SIG-M5 treated with dmso at 0.1 percent for 504 hours (cell line): ENCODE data around the gene SNAP91.

ENCODE experiments used
- DNase-seq: peaks from one replicate; lab custom pipeline; 2025; ENCODE audit not compliant: unreplicated experiment; lab: John Stamatoyannopoulos, UW

Gene SNAP91

DNA sequence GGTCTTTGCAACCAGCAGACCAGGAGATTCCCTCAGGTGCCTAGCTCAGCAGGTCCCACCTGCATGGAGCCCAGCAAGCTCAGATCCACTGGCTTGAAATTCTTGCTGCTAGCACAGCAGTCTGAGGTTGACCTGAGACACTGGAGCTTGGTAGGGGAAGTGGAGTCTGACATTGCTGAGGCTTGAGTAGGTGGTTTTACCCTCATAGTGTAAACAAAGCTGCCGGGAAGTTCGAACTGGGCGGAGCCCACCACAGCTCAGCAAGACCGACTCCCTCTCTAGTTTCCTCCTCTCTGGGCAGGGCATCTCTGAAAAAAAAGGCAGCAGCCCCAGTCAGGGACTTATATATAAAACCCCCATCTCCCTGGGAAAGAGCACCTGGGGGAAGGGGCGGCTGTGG is 162.3 kb downstream of the SNAP91 start:
- DNase-seq, result no peak

DNA sequence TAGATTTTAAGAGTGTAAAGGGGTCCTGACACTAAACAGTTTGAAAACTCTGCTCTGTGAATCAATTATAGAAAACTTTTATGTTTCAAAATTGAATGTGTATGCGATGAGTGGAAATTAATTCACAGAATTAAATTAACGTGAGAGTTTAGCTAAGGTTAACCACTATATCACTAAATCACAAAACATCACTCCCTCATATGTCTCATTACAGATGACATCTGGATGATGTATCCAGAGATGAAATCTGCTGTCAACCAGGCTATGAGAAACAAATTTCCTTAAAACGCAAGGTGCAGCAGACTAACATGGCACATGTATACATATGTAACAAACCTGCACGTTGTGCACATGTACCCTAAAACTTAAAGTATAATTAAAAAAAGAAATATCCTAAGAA is 169.2 kb downstream of the SNAP91 start:
- no peak for DNase-seq

DNA sequence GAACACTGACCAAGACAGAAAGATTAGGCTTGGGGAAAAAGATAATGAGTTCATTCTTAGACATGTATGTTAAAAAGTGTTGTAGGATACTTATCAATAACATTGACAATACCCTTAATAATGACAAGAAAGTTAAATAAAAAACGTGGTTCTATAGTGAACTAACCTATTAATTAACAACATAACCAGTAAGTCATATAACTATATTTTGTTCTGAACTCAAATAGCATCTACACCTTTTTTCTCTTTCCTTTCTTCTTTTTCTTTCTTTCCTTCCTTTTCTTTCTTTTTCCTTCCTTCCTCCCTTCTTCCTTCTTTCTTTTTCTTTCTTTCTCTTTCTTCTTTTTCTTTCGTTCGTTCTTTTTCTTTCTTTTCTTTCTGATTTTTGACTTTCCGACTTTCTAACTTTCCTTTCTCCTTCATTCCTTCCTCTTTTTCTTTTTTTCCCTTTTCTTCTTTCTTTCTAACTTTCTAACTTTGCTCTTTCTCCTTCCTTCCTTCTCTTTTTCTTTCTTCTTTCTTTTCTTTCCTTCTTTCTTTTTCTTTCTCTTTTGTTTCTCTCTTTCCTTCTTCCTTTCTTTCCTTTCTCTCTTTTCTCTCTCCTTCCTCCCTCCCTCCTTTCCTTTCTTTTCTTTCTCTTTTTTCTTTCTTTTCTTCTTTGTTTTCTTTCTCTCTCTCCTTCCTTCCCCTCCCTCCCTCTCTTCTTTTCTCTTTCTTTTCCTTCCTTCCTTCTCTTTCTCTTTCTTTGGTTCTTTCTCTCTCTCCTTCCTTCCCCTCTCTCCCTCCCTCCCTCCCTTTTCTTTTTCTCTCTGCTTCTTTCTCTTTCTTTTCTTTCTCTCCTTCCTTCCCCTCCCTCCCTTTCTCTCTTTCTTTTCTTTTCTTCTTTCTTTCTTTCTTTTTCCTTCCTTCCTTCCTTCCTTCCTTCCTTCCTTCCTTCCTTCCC is 172.0 kb downstream of the SNAP91 start:
- no peak for DNase-seq

DNA sequence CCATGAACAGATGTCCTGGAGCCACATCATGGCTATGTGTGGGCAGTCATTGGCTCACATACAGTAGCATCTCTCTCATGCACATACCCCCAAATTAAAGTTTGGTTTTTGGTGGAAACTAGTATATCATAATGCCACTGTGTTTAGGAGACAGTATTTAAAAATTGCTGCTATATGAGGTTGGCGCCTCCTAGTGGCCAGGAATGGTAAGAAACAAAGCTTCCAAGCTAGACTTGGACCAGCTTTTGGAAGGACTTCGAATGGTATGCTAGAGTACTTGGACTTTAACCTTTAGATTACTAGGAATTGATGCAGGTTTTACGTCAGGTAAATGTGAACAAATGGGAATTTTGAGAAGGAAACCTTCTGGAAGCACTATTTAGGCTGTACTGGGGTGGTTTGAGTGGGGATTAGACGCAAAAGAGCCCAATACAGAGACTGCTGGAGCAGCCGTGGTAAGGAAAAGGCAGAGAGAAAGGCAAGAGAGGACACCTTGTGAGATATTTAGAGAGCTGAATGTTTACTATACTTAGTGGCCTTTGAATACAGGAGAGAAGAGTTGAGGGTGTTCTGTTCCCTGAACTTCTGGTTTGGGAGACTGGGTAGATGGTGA is 172.8 kb downstream of the SNAP91 start:
- peak; percentile 10 for DNase-seq

DNA sequence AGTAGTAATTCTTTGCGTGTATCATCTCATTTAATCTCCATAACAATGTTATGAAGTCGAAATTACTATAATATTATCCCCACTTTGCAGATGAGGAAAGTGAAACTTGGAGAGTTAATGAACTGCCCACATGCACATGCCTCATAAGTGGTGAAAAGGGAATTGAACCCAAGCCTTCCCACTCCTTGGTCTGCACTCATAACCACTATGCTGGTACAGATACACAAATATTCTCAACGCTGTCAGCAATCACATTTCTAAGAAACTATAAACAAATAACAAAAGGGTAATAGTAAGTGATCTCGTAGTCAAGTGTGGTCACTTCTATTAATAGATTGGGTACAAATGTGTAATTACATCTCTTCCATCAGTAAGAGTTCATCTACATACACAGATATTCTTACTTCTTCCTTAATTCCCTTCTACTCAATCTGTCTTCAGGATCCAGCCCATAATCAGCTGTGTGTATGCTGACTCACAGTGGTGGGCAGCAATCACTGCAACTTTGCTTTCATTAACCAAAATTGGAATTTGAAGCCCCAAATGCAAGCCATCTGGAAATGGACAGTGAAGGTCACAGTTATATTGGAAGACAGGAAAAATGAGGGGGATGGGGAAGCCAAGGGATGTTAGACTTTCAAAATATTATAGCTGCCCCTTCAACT is 190.0 kb downstream of the SNAP91 start:
- DNase-seq, result no peak

DNA sequence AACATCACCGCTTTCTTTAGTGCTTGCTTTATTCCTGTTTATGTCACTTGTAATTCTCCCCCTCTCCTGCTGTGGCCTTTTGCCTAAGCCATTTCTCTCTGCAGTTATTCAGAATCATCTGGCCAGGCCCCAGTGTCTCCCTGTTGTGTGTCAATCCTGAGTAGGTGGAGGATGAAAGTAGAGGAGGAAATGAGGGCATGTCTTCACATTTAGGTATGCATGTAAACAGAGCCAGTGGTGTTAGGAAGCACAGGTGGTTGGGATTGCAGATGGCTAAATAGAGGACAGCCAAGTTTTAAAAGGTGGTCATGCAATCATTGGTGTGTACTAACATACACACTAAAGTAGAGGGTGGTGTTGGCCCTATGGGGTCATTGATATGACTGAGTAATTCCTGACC is 191.4 kb downstream of the SNAP91 start:
- no peak for DNase-seq

DNA sequence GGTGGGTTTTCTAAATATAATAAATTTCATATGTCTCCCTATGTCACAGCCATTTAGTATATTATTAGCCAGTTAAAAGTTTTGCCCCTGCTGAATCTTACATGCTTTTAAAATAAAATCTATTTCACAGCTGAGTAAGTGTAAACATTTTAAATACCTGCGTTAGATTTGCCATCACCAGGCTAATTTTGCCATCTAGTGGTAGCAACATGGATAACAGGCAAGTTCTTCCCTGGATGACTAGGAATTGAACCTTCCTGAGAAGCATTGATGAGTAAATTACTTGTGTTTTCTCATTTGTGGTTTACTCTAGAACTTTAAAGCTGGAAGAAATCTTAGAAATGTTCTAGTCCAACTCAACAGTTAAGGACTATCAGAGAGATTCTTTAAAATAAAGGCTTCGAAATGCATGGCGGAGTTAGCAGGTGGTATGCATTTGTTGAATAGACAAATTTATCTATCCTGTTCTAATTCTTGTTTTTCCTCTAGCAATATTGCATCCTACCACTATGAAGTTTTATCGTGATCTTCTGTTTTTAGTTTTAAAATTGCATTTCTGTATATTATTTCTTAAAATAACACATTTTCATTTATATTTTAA is 193.9 kb downstream of the SNAP91 start:
- DNase-seq, result peak; percentile 47

DNA sequence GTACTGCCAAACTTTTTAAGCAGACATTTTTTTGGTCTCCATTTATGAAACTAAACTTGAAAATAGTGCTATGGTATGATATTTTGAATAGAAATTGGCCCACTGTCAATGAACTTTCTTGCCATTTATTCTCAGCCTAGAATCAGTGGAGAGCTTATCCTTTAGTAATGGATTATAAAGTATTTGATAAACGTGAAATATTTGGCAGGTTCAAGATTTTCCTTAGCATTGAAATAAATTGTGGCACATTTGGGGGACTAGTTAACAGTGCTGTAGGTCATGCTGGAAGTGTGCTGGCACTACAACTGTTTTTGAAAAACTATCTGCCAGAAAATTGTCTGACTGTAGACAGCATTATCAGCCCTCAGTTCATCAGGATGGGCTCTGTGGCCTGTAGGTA is 194.4 kb downstream of the SNAP91 start:
- no peak for DNase-seq

DNA sequence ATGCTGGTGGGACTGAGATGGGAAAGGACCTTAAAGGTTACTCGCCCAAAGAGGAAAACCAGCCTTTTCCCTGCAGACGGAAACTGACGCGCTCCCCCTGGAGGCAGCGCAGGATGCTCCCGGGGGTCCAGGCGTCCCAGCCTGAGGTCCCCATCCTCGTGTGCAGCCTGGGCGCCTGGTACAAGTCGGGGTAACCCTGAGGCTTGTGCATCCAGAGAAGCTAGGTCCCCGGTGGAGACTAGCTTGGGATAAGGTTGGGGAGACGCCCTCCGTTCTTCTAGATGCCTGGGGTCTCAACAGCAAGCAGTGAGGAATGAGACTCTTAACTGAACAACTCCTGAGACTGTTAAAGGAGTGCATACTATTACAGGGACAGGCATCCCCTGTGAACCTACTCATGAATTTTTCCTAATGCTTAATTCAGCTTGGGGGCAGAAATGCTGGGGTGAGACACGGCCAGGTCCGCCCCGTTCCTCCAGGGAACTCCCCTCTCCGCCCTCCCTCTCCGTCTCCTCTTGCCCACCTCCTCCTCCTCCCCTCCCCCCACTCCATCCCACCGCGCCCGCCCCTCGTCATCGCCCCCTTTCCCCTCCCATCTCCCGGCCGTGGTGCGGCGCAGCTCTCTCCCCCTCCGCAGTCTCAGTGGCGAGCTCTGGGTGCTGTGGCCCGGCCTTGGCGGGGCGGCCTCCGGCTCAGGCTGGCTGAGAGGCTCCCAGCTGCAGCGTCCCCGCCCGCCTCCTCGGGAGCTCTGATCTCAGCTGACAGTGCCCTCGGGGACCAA is 196.8 kb downstream of the SNAP91 start, which contains the start of gene PRSS35:
PRSS35 (plus strand) TSS at position 634 of the 781 bp plus-strand sequence. CDS start 10,908 bp downstream, outside the sequence.
- DNase-seq, result peak; percentile 10

DNA sequence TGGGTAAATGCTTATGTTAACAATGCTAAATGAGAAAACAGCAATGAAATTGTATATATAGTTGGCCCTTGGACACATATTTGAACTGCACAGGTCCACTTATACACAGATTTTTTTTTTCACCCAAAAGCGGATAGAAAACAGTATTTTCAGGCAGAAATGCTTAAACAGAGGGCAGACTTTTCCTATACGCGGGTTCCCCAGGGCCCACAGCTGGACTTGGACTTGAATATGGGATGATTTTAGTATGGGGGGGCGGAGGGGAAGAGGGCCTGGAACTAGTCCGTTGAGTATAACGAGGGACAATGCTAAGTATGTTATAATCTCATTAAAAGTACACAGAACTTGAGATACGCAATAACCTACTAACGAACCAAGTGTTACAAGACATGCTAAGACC is 197.6 kb downstream of the SNAP91 start:
- DNase-seq, result no peak

DNA sequence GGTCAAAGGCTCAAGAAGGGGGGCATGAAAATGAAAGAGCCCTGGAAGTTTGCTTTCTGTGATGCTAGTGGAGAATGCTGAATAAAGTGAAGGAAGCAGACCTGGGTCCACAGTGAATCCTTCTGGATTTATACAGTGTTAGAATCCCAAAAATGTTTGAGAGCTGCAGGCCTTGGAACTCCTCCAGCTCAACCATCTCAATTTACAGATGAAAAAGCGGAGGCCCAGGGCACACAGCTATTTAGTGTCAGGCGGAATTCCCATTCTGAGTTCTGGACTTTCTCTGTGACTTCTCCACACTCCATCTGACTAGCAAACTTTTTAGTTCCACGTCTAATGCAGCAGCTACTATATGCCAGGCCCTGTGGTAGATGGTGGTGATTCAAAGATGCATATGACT is 198.1 kb downstream of the SNAP91 start:
- no peak for DNase-seq

DNA sequence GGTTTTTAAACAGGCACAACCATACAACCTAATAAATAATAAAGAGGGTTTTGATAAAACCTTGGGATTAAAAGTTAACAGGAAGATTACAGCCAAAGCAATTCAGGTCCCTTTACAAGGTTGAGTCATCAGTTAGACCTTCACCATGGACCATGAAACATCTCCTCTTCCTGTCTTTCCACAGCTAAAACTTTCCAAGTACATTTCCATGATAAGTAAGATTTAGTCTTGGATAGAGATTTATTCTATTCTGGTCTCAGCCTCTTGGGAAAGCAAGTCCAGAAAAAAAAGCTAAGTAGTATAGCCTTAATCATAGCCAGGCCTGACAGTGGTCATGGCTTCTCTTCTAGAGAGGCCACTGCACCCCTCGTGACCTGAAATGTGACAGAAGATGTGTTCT is 199.5 kb downstream of the SNAP91 start:
- no peak for DNase-seq

DNA sequence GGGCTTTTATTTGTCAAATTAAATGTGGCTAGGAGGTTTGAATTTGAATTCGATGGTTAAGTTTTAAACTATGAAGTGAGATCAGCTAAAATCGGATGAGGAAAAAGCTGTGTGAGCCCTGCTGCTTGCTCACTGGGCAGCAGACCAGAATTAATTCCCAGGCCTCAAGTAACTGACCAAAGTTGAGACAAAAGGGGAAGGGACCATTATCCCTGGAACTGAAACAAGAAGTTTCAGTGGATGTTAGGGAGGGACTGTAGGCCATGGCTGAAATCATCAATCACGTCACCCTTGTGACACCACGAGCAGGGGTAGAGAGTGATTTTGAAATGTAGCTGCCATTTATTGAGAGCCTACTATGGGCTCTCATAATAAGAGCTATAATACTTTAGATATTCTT is 203.5 kb downstream of the SNAP91 start:
- DNase-seq, result no peak
